Hepatic stellate cell (primary cell): Measurements from ENCODE around the gene LRSAM1.

ENCODE experiments used
- DNase-seq: peaks from one replicate; pipeline ENCODE4 v3.0.0; 2011; ENCODE audit warnings: low spot score

LRSAM1 gene

GRCh38 chr9:127517620-127518019, 66.3 kb downstream of the LRSAM1 start:
- DNase-seq: no peak

GRCh38 chr9:127518091-127518856, 67.0 kb downstream of the LRSAM1 start:
- no peak for DNase-seq

GRCh38 chr9:127519301-127520166, 68.2 kb downstream of the LRSAM1 start:
- peak; percentile 97 for DNase-seq

DNA sequence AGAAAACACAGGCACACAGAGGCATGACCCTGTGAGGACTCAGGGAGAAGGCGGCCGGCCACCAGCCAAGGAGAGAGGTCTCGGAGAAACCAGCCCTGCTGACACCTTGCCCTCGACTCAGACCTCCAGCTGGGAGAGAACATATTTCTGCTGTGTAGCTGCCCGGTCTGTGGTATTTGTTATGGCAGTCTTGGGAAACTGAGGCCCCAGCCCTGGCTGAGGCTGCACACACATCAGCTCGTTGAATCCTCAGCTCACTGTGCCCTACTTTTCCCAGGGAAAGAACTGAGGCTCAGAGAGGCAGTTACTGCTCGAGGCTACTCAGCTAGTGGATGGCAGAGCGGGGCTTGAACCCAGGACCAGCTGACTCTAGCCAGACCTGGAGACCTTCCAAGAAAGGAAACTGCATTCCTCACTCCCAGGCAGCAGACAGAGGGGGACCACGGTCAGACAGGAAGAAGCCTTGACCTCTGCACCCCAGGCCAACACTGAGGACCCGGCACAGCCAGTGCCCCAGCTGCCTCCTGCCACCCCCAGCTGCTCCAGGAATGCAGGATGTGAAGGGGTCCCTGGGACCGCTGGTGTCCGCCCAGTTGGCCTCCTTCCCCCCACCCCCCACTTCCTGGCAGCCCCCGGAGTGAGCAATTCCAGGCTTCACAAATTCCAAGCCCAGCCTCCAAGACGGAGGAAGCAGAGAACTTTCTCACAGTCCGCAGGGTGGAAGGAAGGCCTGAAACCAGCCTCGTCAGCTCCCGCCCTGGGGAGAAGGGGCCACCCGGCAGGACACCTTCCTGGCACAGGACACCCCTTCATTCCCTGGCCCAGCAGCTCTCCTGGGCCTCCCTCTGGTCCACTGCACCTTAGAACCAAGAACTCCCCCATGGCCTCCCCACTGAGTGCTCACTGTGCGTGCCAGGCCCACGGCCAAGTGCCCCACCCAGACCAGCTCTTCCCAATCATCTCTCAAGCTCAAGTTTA, 69.9 kb downstream of the LRSAM1 start:
- DNase-seq: peak; percentile 89

DNA sequence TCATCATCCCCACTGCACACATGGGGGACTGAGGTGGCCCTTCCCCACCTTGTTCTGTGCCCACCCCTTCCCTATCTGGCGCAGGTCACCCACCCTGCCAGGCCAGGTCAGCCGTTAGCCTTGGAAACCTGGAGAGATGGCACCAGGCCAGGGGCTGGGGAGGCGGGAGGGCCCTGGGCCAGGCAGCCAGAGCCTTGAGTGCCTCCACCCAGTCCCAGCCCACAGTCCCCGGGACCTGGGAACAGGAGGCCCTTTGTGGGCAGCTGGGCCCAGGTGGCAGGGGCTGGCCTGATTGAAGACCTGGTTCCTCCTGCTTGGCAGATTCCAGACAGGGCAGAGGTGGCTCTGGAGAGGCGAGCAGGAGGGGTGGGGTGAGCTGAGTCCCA, 70.6 kb downstream of the LRSAM1 start:
- DNase-seq: no peak

DNA sequence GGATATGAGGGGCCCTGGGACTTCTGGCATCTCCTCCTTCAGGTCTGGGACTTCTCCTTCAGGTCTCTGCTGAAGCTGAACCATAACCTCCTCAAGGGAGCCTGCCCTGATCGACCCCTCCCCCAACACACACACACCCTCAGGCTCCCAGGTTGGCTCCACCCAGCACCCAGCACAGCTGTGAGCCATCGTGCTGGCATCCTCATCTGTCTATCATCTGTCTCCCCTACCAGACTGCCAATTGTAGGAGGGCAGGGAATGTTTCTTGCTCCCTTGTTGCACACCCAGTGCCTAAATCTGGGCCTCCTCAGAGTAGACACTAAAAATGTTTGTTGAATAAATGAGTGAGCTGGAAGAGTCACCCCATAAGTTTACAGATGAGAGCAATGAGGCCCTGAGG, 71.4 kb downstream of the LRSAM1 start:
- DNase-seq: no peak

DNA sequence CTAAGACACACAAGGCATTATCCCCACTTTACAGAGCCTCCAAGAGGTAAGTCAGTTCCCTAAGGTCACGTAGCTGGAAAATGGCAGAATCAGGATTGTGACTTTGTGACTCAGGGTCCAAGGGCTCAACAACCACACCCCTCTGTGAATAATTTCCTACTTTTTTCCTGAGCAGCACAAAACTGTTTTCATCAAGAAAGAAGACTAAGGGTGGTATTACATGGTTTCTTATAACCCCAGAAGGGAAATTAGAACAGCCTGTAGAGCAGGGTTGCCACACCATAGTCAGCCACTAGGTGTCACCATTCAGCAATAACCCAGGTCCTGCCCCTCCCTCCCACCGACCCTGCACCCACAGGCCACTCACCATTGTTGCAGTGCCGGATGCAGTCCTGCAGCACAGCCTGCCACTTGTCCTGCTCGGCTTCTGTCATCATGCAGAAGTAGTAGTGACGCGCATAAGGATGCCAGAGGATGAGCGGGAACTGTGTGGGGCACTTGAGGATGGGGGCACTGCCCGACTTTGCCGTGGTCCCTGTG, 72.1 kb downstream of the LRSAM1 start:
- DNase-seq: no peak

GRCh38 chr9:127524373-127524772, 73.1 kb downstream of the LRSAM1 start:
- DNase-seq: peak; percentile 77

- no peak for DNase-seq
Measured at GRCh38 chr9:127525401-127526188, 74.3 kb downstream of the LRSAM1 start.

GRCh38 chr9:127526655-127527559, 75.6 kb downstream of the LRSAM1 start:
- no peak for DNase-seq

- DNase-seq: no peak
Measured at GRCh38 chr9:127527560-127528268, 76.4 kb downstream of the LRSAM1 start.

GRCh38 chr9:127528422-127529251, 77.3 kb downstream of the LRSAM1 start:
- no peak for DNase-seq

- no peak for DNase-seq
Measured at GRCh38 chr9:127529671-127530070, 78.4 kb downstream of the LRSAM1 start.

DNA sequence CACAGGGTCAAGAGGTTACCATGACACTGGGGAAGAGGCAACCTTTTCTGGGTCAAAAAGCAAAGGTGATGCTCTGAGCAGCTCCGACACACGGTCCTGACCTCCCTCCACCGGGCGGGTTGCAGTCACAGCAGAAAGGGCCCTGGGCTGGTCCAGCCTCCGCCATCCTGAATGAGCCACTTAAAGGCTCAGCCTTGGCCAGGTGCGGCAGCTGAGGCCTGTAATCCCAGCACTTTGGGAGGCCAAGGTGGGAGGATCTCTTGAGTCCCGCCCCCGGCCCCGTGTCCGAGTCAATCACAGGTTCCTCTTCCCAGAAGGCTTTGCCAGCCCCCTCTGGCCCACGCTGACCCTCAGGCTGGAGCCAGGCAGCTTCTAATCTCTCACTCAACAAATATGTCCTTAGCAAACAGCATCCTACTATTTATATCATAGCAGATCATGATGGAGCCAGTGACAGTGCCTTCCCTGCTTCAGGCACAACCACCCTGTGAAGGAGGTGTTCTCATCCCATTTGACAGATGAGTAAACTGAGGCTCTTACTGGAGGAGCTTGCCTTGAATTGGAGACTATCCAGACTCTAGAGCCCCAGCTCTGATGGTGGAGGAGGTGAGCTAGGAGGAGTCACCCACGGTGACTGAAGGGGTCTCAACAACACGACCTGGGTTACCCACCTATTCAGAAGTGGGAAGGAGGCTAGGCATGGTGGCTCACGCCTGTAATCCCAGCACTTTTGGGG, 79.1 kb downstream of the LRSAM1 start:
- no peak for DNase-seq

- no peak for DNase-seq
Measured at GRCh38 chr9:127531676-127532075, 80.4 kb downstream of the LRSAM1 start.

- DNase-seq: no peak
Measured at GRCh38 chr9:127534250-127534906, 83.1 kb downstream of the LRSAM1 start.

DNA sequence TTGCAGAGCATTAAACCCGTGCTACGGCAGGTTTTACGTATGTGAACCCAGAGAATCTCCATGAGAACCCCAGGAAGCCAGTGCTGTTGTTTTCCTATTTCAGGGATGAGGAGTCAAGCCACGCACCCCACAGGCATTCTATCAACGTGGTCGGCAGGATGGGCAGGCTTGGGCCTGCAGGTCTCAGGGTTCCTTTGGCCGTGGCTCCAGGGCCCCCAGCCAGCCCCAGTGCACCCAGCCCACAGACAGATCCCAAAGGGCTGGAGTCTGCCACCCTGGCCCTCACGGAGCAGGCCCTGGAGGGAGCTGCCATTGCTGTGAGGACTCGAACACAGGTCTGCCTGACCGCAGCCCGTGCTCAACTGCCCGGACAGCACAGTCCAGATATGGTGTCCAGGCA, 83.6 kb downstream of the LRSAM1 start:
- no peak for DNase-seq
